Ramos (cell line): ENCODE measurements around the gene SIRT1.
"Not testable (repeated sequence)": the region's sequence is repeated elsewhere in the genome, so short reads cannot be mapped to it uniquely, and the experiment has no call there.

Source experiments
- in situ Hi-C: fragments of 300-500 bp; cut with MboI; formaldehyde crosslinking; loops from one replicate; pipeline ENCODE4 v1.14.3; 2022; ENCODE audit warnings: low sequenced_read_pairs; ENCODE audit not compliant: unreplicated experiment

SIRT1 gene

GRCh38 chr10:67943917-67944316 is 59.5 kb downstream of the SIRT1 start:
- in situ Hi-C loops: no loop called here

GRCh38 chr10:67955614-67956013 is 71.2 kb downstream of the SIRT1 start:
- in situ Hi-C loops: no loop called here

- in situ Hi-C loops: no loop called here
These were observed 75.5 kb downstream of the SIRT1 start for GRCh38 chr10:67959839-67960476.

GRCh38 chr10:67965456-67965855 is 81.0 kb downstream of the SIRT1 start:
- in situ Hi-C loops: no loop called here

- in situ Hi-C loops: not testable (repeated sequence)
These were observed 81.6 kb downstream of the SIRT1 start for GRCh38 chr10:67966035-67966434.
